Ectodermal cell (in vitro differentiated cells): ENCODE data around the gene GPT2.
A peak's percentile ranks its signal among the peaks of the same experiment; 100 is the strongest.
"Not testable (repeated sequence)": the region's sequence is repeated elsewhere in the genome, so short reads cannot be mapped to it uniquely, and the experiment has no call there.

Experiments
- H3K27ac ChIP-seq: 2 replicates; pipeline ENCODE4 v1.7.0; 2013; ENCODE audit warnings: mild to moderate bottlenecking, low read depth, low read length; ENCODE audit not compliant: insufficient read depth, poor library complexity, severe bottlenecking
- H3K27me3 ChIP-seq: 2 replicates; pipeline ENCODE4 v1.7.0; 2013; ENCODE audit warnings: mild to moderate bottlenecking, low read length; ENCODE audit not compliant: insufficient read depth, control insufficient read depth, poor library complexity, severe bottlenecking
- H3K36me3 ChIP-seq: one replicate; pipeline ENCODE4 v1.7.0; 2013; ENCODE audit warnings: low read length; ENCODE audit not compliant: control insufficient read depth, insufficient read depth
- H3K4me1 ChIP-seq: one replicate; pipeline ENCODE4 v1.7.0; 2013; ENCODE audit warnings: low read length; ENCODE audit not compliant: control insufficient read depth, insufficient read depth
- H3K4me3 ChIP-seq: 2 replicates; pipeline ENCODE4 v1.7.0; 2013; ENCODE audit warnings: low read depth, low read length, control low read depth; ENCODE audit not compliant: insufficient read depth
- H3K9me3 ChIP-seq: 2 replicates; pipeline ENCODE4 v1.7.0; 2013; ENCODE audit warnings: mild to moderate bottlenecking, low read length, moderate library complexity; ENCODE audit not compliant: control insufficient read depth
- WGBS, 2 experiments: methylation state at CpG; one replicate each; pipeline ENCODE4 v1.1.7; 2013; ENCODE audit warnings: missing lambda C conversion rate in 2 of 2; 5-methylcytosine and 5-hydroxymethylcytosine counted together

The GPT2 gene

GRCh38 chr16:46866286-46866685 is 17.9 kb upstream of the GPT2 start:
- H3K4me3 ChIP-seq = no peak overlapping the region
- H3K36me3 ChIP-seq = no peaks in the 10 kb centered on the region
- H3K9me3 ChIP-seq = no peaks in the 10 kb centered on the region
- H3K27ac ChIP-seq = no peak overlapping the region
- no peaks in the 10 kb centered on the region for H3K4me1 ChIP-seq
- H3K27me3 ChIP-seq = no peaks in the 10 kb centered on the region
- WGBS, 2 experiments = 95 to 100% methylated on average over 1 of the region's 1 CpG

DNA sequence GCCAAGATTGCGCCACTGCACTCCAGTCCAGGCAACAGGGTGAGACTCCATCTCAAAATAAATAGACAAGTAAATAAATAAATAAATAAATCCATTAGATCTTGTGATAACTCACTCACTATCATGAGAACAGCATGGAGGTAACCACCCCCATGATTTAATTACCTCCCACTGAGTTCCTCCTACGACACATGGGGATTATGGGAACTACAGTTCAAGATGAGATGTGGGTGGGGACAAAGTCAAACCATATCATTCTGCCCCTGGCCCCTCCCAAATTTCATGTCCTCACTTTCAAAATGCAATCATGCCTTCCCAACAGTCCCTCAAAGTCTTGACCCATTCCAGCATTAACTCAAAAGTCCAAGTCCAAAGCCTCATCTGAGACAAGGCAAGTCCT is 16.7 kb upstream of the GPT2 start:
- not testable (repeated sequence) for H3K27ac ChIP-seq, H3K4me1 ChIP-seq, H3K27me3 ChIP-seq, H3K9me3 ChIP-seq, H3K36me3 ChIP-seq, H3K4me3 ChIP-seq
- 100% methylated on average over 1 to 2 of the region's 2 CpGs for WGBS, 2 experiments

DNA sequence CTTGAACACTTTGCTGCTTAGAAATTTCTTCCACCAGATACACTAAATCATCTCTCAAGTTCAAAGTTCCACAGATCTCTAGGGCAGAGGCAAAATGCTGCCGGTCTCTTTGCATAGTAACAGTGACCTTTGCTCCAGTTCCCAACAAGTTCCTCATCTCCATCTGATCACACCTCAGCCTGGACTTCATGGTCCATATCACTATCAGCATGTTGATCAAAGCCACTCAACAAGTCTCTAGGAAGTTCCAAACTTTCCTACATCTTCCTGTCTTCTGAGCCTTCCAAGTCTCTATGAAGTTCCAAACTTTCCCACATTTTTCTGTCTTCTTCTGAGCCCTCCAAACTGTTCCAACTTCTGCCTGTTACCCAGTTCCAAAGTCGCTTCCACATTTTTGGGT is 15.3 kb upstream of the GPT2 start:
- H3K27ac ChIP-seq, H3K36me3 ChIP-seq: not testable (repeated sequence)
- 86 to 94% methylated on average over 2 of the region's 2 CpGs for WGBS, 2 experiments

GRCh38 chr16:46871597-46871996 is 12.6 kb upstream of the GPT2 start:
- 64 to 65% methylated on average over 8 of the region's 8 CpGs for WGBS, 2 experiments
- Histone ChIP-seq H3K4me1 (peaks cover 3% of the 10 kb centered on the region), H3K4me3 (no peak overlapping the region), H3K27ac (no peak overlapping the region), H3K36me3 (no peaks in the 10 kb centered on the region), H3K27me3 (no peaks in the 10 kb centered on the region), H3K9me3 (no peaks in the 10 kb centered on the region)

More for the DNA sequence above, 15.3 kb upstream of the GPT2 start:
- H3K4me3 ChIP-seq, H3K9me3 ChIP-seq, H3K4me1 ChIP-seq, H3K27me3 ChIP-seq: not testable (repeated sequence)

GRCh38 chr16:46873201-46873600 is 11.0 kb upstream of the GPT2 start:
- Histone ChIP-seq H3K36me3 (no peaks in the 10 kb centered on the region), H3K27me3 (no peaks in the 10 kb centered on the region), H3K4me3 (no peak overlapping the region), H3K4me1 (peaks cover 3% of the 10 kb centered on the region), H3K27ac (no peak overlapping the region), H3K9me3 (no peaks in the 10 kb centered on the region)
- WGBS, 2 experiments = 85 to 99% methylated on average over 2 to 3 of the region's 3 CpGs

DNA sequence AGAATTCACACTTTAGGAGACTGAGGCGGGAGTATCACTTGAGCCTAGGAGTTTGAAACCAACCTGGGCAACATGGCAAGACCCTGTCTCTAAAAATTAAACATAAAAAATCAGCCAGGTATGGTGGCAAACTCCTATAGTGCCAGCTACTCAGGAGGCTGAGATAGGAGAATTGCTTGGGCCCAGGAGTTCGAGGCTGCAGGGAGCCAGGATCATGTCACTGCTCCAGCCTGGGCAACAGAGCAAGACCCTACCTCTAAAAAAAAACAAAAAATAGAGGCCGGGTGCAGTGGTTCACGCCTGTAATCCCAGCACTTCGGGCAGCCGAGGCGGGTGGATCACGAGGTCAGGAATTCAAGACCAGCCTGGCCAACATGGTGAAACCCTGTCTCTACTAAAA is 8.9 kb upstream of the GPT2 start:
- no peak overlapping the region for H3K4me3 ChIP-seq
- peaks cover 3% of the 10 kb centered on the region for H3K4me1 ChIP-seq
- H3K27ac ChIP-seq = no peak overlapping the region
- H3K36me3 ChIP-seq = no peaks in the 10 kb centered on the region
- WGBS, 2 experiments = 94% methylated on average over 8 of the region's 8 CpGs
- no peaks in the 10 kb centered on the region for H3K9me3 ChIP-seq
- no peaks in the 10 kb centered on the region for H3K27me3 ChIP-seq

GRCh38 chr16:46882304-46882939 is 1.7 kb upstream of the GPT2 start:
- Histone ChIP-seq H3K36me3 (no peaks in the 10 kb centered on the region), H3K4me1 (peaks cover 19% of the 10 kb centered on the region), H3K27ac (no peak overlapping the region), H3K27me3 (peaks cover 16% of the 10 kb centered on the region), H3K9me3 (no peaks in the 10 kb centered on the region), H3K4me3 (no peak overlapping the region)
- 89 to 91% methylated on average over 8 of the region's 9 CpGs for WGBS, 2 experiments

- Histone ChIP-seq H3K27ac (no peak overlapping the region), H3K4me3 (peak overlapping the region; percentile 77), H3K36me3 (no peaks in the 10 kb centered on the region), H3K9me3 (no peaks in the 10 kb centered on the region), H3K27me3 (peaks cover 16% of the 10 kb centered on the region), H3K4me1 (peaks cover 19% of the 10 kb centered on the region)
- WGBS, 2 experiments = 83 to 94% methylated on average over 5 to 6 of the region's 6 CpGs
These were observed 1.2 kb upstream of the GPT2 start for GRCh38 chr16:46882940-46883307.

DNA sequence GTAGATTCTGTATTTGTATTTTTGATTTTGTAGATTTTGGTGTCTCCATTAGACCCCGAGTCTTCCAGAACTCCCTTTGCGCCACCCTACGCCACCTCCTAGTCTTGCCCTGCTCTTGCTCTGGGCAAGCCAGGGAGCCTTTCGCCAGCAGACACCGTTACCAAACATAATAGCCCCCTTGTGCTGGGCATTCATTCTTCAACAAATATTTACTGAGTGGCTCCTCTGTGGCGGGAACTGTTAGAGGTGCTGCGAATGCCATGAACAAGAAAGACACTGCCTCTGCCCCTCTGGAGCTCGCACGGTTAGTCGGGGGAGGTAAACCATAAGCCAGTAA is 841 bp upstream of the GPT2 start:
- H3K27me3 ChIP-seq = peaks cover 16% of the 10 kb centered on the region
- peaks cover 19% of the 10 kb centered on the region for H3K4me1 ChIP-seq
- H3K27ac ChIP-seq = peak overlapping the region; percentile 74
- H3K36me3 ChIP-seq = no peaks in the 10 kb centered on the region
- H3K4me3 ChIP-seq = peak overlapping the region; percentile 77
- H3K9me3 ChIP-seq = no peaks in the 10 kb centered on the region
- 35 to 42% methylated on average over 10 of the region's 10 CpGs for WGBS, 2 experiments

DNA sequence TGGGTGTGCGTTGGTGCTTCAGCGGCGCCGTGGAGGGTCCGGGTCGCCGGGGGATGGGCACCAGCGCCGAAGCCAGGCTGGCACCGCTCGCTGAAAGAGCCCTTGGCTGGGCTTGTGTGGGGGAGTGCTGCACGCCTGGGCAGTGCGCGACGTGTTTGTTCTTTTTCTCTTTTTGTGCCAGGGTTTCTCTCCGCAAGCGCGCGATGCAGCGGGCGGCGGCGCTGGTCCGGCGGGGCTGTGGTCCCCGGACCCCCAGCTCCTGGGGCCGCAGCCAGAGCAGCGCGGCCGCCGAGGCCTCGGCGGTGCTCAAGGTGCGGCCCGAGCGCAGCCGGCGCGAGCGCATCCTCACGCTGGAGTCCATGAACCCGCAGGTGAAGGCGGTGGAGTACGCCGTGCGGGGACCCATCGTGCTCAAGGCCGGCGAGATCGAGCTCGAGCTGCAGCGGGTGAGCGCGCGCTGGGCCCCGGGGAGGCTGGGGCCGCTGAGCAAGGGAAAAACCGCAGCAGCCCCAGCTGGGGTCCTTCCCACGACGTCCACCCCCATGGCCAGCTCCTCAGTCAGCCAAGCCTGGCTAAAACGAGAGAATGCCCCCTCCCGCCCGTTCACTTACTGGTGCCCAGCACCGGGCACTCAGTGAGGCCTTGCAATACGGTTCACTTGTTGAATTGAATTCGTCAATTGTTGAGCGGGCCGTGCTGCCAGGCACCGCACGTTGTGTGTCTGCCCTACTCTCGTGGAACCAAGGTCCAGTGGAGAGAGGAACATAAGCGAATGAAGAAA is 541 bp downstream of the GPT2 start:
- no peaks in the 10 kb centered on the region for H3K9me3 ChIP-seq
- peaks cover 16% of the 10 kb centered on the region for H3K27me3 ChIP-seq
- H3K4me3 ChIP-seq = peak overlapping the region; percentile 77
- 1% methylated on average over 72 of the region's 72 CpGs for WGBS, 2 experiments
- peaks cover 20% of the 10 kb centered on the region for H3K4me1 ChIP-seq
- no peaks in the 10 kb centered on the region for H3K36me3 ChIP-seq
- no peak overlapping the region for H3K27ac ChIP-seq
